Measurements from ENCODE around the gene SAMD4A.

The SAMD4A gene

DNA sequence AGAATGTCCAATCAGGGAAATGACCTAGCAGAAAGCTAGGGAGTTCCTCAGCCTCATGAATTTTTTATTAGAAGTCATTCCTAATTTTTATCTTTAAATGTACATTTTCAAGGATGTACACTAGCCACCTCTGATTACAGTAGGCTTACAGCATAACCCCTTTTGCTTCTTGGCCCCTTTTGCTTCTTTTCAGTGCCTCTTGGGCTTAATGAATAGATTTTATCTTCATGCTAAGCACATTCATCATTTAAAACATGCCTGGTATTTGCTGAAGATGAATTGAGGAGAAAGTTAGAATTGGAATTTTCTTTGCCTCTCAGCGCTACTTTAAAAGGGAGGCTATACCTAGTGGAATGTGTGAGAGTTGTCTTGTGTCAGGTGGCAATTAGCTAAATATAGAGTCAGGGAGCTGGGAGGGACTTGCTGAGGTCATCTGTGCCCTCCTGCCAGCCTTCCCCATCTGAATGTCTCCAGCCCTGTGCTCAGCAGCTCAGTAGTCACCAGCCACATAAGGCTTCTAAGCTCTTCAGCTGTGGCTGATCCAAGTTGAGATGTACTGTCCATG, 132.1 kb downstream of the SAMD4A start:
- TF ChIP-seq, protein P1, sequence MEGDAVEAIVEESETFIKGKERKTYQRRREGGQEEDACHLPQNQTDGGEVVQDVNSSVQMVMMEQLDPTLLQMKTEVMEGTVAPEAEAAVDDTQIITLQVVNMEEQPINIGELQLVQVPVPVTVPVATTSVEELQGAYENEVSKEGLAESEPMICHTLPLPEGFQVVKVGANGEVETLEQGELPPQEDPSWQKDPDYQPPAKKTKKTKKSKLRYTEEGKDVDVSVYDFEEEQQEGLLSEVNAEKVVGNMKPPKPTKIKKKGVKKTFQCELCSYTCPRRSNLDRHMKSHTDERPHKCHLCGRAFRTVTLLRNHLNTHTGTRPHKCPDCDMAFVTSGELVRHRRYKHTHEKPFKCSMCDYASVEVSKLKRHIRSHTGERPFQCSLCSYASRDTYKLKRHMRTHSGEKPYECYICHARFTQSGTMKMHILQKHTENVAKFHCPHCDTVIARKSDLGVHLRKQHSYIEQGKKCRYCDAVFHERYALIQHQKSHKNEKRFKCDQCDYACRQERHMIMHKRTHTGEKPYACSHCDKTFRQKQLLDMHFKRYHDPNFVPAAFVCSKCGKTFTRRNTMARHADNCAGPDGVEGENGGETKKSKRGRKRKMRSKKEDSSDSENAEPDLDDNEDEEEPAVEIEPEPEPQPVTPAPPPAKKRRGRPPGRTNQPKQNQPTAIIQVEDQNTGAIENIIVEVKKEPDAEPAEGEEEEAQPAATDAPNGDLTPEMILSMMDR (IDR thresholded peaks at IDR 0.05; ENCODE audit: low read depth, low read length, missing control alignments) = no peak
- H3K4me3 ChIP-seq (ENCODE audit: low read depth, low read length) = no peak overlapping the region
- no peak for DNase-seq (ENCODE audit: low read depth)

DNA sequence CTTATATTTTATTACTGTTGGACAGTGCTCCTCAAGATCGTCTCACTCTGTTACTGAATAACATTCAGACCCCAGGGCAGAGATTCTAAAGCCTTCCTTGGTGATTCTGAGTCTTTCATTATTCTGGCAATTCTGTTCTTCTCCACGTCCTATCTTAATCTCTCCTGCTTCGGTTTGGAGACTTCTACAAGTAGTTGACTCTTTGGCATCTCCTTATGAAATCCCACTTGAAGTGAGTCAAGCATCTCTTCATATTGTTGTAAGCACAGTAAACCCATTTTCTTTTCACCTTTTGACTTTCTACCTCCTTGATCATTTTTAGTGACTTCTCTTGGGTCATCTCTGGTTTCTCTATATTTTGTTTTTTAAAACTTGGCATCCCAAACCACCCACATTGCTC, 132.8 kb downstream of the SAMD4A start:
- TF ChIP-seq, protein P1 (IDR thresholded peaks at IDR 0.05; ENCODE audit: low read depth, low read length, missing control alignments) = no peak
- H3K4me3 ChIP-seq (ENCODE audit: low read depth, low read length) = no peak overlapping the region
- no peak for DNase-seq (ENCODE audit: low read depth)

DNA sequence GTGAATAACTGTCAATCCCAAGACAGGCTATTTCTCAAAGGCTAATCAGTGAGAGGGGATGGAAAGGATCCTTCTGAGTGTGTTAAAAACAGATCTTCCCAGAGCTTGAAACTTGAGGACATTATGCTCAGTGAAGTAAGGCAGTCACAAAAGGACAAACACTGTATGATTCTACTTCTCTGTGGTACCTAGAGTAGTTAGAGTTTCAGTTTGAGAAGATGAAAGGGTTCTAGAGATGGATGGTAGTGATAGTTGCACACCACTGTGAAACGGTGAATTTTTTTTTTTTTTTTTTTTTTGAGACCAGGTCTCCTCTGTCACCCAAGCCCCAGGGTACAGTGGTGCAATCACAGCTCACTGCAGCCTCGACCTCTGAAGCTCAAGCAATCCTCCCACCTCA, 133.8 kb downstream of the SAMD4A start:
- TF ChIP-seq, protein P1 (IDR thresholded peaks at IDR 0.05; ENCODE audit: low read depth, low read length, missing control alignments) = no peak
- DNase-seq (ENCODE audit: low read depth) = no peak
- no peak overlapping the region for H3K4me3 ChIP-seq (ENCODE audit: low read depth, low read length)

DNA sequence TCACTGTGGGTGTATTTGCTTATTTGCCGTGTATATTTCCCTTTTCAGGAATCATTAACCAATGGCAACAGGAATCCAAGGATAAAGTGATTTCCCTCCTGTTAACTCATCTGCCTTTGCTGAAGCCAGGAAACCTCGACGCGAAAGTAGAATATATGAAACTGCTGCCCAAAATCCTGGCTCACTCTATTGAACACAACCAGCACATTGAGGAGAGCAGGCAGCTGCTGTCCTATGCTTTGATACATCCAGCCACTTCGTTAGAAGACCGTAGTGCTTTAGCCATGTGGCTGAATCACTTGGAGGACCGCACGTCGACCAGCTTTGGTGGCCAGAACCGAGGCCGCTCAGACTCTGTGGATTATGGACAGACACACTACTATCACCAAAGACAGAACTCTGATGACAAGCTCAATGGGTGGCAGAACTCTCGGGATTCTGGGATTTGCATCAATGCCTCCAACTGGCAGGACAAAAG, 135.1 kb downstream of the SAMD4A start:
- TF ChIP-seq, protein P1 (IDR thresholded peaks at IDR 0.05; ENCODE audit: low read depth, low read length, missing control alignments) = no peak
- no peak overlapping the region for H3K4me3 ChIP-seq (ENCODE audit: low read depth, low read length)

DNA sequence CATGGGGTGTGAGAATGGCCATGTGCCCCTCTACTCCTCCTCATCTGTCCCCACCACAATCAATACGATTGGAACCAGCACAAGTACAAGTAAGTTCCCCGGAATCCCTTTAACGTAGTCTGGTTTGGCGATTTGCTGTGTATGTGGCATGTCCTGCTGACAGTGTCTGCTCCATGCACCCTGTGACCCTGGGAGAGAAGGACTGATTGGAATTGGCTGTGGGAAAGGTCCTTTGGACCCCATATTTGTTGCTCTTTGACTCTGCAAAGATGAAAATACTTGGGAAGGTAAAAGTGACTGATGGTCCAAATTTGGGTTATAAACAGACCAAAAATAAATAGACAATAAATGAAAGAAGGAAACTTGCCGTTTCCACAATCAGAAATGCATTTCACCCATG, 135.6 kb downstream of the SAMD4A start:
- H3K4me3 ChIP-seq (ENCODE audit: low read depth, low read length) = no peak overlapping the region
- TF ChIP-seq, protein P1 (IDR thresholded peaks at IDR 0.05; ENCODE audit: low read depth, low read length, missing control alignments) = no peak

More for the DNA sequence above, 135.1 kb downstream of the SAMD4A start:
- no peak for DNase-seq (ENCODE audit: low read depth)

DNA sequence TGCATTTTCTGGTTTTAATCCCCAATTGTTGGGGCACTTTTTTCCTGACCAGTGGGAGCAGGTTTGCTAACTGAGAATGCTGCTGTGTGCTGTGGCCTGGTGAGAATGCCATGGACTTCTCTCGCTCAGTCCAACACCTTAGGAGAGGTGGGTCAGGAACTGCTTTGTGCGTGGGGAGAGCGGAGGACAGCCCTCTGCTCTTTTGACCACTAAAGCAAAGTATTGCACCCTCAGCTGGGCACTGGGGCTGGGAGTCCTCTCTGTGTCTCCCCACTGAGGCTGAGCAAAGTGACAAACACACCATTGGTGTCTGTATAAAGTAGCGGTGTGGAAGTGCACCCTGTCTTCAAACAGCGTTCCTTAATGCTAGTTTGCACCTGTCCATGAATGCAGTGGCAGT, 136.2 kb downstream of the SAMD4A start:
- TF ChIP-seq, protein P1 (IDR thresholded peaks at IDR 0.05; ENCODE audit: low read depth, low read length, missing control alignments) = no peak
- no peak overlapping the region for H3K4me3 ChIP-seq (ENCODE audit: low read depth, low read length)
- no peak for DNase-seq (ENCODE audit: low read depth)

More for the DNA sequence above, 135.6 kb downstream of the SAMD4A start:
- DNase-seq (ENCODE audit: low read depth) = no peak

DNA sequence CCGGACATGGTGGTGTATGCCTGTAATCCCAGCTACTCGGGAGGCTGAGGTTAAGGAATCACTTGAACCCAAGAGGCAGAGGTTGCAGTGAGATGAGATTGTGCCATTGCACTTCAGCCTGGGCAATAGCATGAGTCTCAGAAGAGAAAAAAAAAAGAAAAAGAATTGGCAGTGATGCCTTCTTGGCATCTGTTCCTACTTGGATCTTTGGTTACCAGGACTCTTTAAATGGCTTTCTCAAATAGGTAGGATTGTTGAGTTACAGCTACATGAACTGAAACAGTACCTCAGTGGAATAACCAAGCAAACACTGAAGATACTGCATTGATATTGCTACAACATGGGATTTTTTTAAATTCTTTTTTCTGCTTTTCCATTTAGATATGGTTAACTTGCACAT, 136.8 kb downstream of the SAMD4A start:
- H3K4me3 ChIP-seq (ENCODE audit: low read depth, low read length) = no peak overlapping the region
- no peak for DNase-seq (ENCODE audit: low read depth)
- TF ChIP-seq, protein P1 (IDR thresholded peaks at IDR 0.05; ENCODE audit: low read depth, low read length, missing control alignments) = no peak
